Mesenchymal stem cell (in vitro differentiated cells and primary cell): Measurements from ENCODE around the gene TTC9B.

Source experiments
- DNase-seq: peaks from one replicate; pipeline ENCODE4 v3.0.0-alpha.2; 2013
- H2AFZ ChIP-seq: one replicate; pipeline ENCODE4 v1.6.1; 2013; ENCODE audit warnings: low read depth, mild to moderate bottlenecking, control low read depth, inconsistent platforms, low read length, moderate library complexity
- H2AK5ac ChIP-seq: 2 replicates; pipeline ENCODE4 v1.6.1; 2013; ENCODE audit warnings: low read length, moderate library complexity, mild to moderate bottlenecking, inconsistent platforms; ENCODE audit not compliant: severe bottlenecking
- H2BK120ac ChIP-seq: one replicate; pipeline ENCODE4 v1.6.1; 2013; ENCODE audit warnings: low read depth, mild to moderate bottlenecking, inconsistent platforms, low read length, moderate library complexity
- H2BK12ac ChIP-seq, 2 experiments: one replicate each; pipeline ENCODE4 v1.6.1; 2013; ENCODE audit warnings: inconsistent platforms in 2 of 2, low read length in 2 of 2, mild to moderate bottlenecking in 2 of 2, moderate library complexity in 2 of 2, control low read depth in 1 of 2
- H2BK15ac ChIP-seq: one replicate; pipeline ENCODE4 v1.6.1; 2013; ENCODE audit warnings: mild to moderate bottlenecking, low read depth, inconsistent platforms; ENCODE audit not compliant: poor library complexity, severe bottlenecking
- H2BK5ac ChIP-seq: 2 replicates; pipeline ENCODE4 v1.6.1; 2013; ENCODE audit warnings: low read depth, mild to moderate bottlenecking, low read length, control low read depth, inconsistent platforms; ENCODE audit not compliant: poor library complexity, severe bottlenecking
- H3K14ac ChIP-seq, 2 experiments: one replicate each; pipeline ENCODE4 v1.6.1; 2013; ENCODE audit warnings: inconsistent platforms in 2 of 2, low read length in 2 of 2, control low read depth in 1 of 2, mild to moderate bottlenecking in 1 of 2, moderate library complexity in 1 of 2
- H3K18ac ChIP-seq, 2 experiments: one replicate each; pipeline ENCODE4 v1.6.1; 2013; ENCODE audit warnings: inconsistent platforms in 2 of 2, low read length in 2 of 2, control low read depth in 1 of 2, low read depth in 1 of 2, mild to moderate bottlenecking in 1 of 2
- H3K23ac ChIP-seq, 2 experiments: one replicate each; pipeline ENCODE4 v1.6.1; 2013; ENCODE audit warnings: inconsistent platforms in 2 of 2, low read length in 2 of 2, mild to moderate bottlenecking in 2 of 2, moderate library complexity in 2 of 2, control low read depth in 1 of 2
- H3K27ac ChIP-seq: 2 replicates; pipeline ENCODE4 v1.5.1; 2013; ENCODE audit warnings: mild to moderate bottlenecking, moderate library complexity, low read length, control low read depth, inconsistent platforms; ENCODE audit not compliant: poor library complexity, severe bottlenecking
- H3K27me3 ChIP-seq, 2 experiments: 2 replicates each; pipeline versions ENCODE4 v1.6.1 to v1.7.0; 2013; ENCODE audit warnings: low read length in 2 of 2, mild to moderate bottlenecking in 2 of 2, moderate library complexity in 2 of 2, control low read depth in 1 of 2, inconsistent platforms in 1 of 2; ENCODE audit not compliant: control insufficient read depth in 1 of 2, insufficient read depth in 1 of 2
- H3K36me3 ChIP-seq, 2 experiments: 2 replicates each; pipeline versions ENCODE4 v1.6.1 to v1.7.0; 2013; ENCODE audit warnings: low read length in 2 of 2, control low read depth in 1 of 2, inconsistent platforms in 1 of 2, low read depth in 1 of 2, mild to moderate bottlenecking in 1 of 2; ENCODE audit not compliant: insufficient read depth in 2 of 2, control insufficient read depth in 1 of 2
- H3K4ac ChIP-seq, 2 experiments: one replicate each; pipeline ENCODE4 v1.6.1; 2013; ENCODE audit warnings: inconsistent platforms in 2 of 2, low read length in 2 of 2, mild to moderate bottlenecking in 2 of 2, moderate library complexity in 2 of 2, control low read depth in 1 of 2, low read depth in 1 of 2
- H3K4me1 ChIP-seq: 2 replicates; pipeline ENCODE4 v1.6.1; 2013; ENCODE audit warnings: low read depth, low read length, control low read depth; ENCODE audit not compliant: control insufficient read depth, insufficient read depth
- H3K4me2 ChIP-seq: 2 replicates; pipeline ENCODE4 v1.6.1; 2013; ENCODE audit warnings: low read length, mild to moderate bottlenecking, inconsistent platforms; ENCODE audit not compliant: poor library complexity, severe bottlenecking
- H3K4me3 ChIP-seq, 2 experiments: 2 replicates each; pipeline versions ENCODE4 v1.5.1 to v1.7.0; 2013; ENCODE audit warnings: low read length in 2 of 2, mild to moderate bottlenecking in 2 of 2, control low read depth in 1 of 2, low read depth in 1 of 2; ENCODE audit not compliant: insufficient read depth in 1 of 2
- H3K79me1 ChIP-seq: replicated peaks from 2 replicates; pipeline ENCODE4 v1.6.1; 2013; ENCODE audit warnings: mild to moderate bottlenecking, control low read depth, low read length, inconsistent platforms; ENCODE audit not compliant: poor library complexity, severe bottlenecking
- H3K9ac ChIP-seq: 2 replicates; pipeline ENCODE4 v1.7.0; 2013; ENCODE audit warnings: mild to moderate bottlenecking, low read length, moderate library complexity
- H3K9me3 ChIP-seq: 2 replicates; pipeline ENCODE4 v1.7.0; 2013; ENCODE audit warnings: mild to moderate bottlenecking, low read length; ENCODE audit not compliant: control insufficient read depth
- H4K8ac ChIP-seq: one replicate; pipeline ENCODE4 v1.6.1; 2013; ENCODE audit warnings: inconsistent platforms, mild to moderate bottlenecking, low read length, moderate library complexity
- H4K91ac ChIP-seq: one replicate; pipeline ENCODE4 v1.6.1; 2013; ENCODE audit warnings: mild to moderate bottlenecking, low read length, inconsistent platforms
- WGBS: methylation state at CpG from one replicate; pipeline ENCODE4 v1.1.7; 2013; ENCODE audit warnings: mixed read lengths; 5-methylcytosine and 5-hydroxymethylcytosine counted together

Gene TTC9B

DNA sequence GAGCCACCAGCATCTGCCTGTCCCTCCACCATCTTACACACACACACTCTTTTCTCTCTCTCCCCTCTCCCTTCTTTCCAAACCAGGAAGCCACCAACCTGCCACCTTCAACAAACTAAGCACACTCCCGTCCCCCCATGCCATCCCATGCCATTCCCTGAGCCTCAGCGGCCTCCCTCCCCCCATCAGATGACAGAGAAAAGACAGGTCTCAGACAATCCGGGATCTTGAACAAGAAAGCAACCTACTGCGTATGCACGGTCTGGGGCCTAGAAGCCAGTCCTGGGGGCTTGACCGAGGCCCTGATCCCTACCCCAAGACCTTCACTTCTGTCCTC, 47.5 kb upstream of the TTC9B start:
- H2BK12ac ChIP-seq: no peak overlapping the region

DNA sequence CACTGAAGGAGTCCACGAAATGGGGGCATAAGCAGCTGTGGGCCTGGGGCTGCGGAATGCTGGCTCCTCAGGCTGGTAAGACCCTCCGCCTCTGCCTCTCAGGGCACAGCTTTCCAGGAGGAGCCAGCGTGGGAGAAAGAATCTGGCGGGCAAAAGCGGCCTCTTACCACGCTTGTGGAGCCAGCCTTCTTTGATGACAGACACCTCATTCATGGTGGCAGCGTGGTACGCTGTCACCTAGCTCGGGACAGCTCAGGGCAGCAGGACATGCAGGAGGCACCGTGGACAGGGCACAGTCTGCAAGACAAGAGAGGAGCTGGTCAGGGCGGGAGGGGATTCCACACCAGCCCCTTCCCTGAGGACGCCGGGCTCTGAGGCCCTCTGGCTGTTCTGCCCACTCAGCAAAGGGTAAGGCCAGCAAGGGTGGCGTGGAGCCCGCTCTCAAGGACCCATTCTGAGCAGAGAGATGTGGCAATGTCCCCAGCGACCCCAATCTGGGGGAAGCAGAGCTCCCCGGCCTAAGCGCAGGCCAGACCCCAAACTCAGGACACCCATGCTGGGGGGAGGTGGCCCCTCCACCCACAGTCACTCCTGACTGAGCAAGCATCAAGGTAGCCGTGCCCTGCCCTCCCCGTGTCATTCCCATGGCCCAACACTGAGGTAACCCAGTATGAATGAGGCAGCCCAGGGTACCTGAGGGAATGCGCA, 47.0 kb upstream of the TTC9B start:
- H2AK5ac ChIP-seq: no peak overlapping the region
- H3K27ac ChIP-seq: no peak overlapping the region
- H4K91ac ChIP-seq: no peak overlapping the region
- no peak overlapping the region for H4K8ac ChIP-seq
- no peak overlapping the region for H2BK15ac ChIP-seq
- H3K18ac ChIP-seq: no peak overlapping the region
- H3K23ac ChIP-seq: no peak overlapping the region
- no peak overlapping the region for H2BK5ac ChIP-seq
- no peak overlapping the region for H3K9ac ChIP-seq
- no peak overlapping the region for H2AFZ ChIP-seq
- WGBS: 97% methylated on average over 22 of the region's 22 CpGs
- peaks cover 63% of the 10 kb centered on the region for H3K79me1 ChIP-seq
- H3K36me3 ChIP-seq: peaks cover 54 to 66% of the 10 kb centered on the region in 2 experiments
- no peak overlapping the region for H2BK120ac ChIP-seq
- peaks cover 10% of the 10 kb centered on the region for H3K4me1 ChIP-seq
- H3K4me2 ChIP-seq: no peak overlapping the region
- no peaks in the 10 kb centered on the region for H3K27me3 ChIP-seq
- H2BK12ac ChIP-seq: no peak overlapping the region
- no peak overlapping the region for H3K14ac ChIP-seq
- no peaks in the 10 kb centered on the region for H3K9me3 ChIP-seq
- no peak overlapping the region for H3K4me3 ChIP-seq
- no peak overlapping the region for H3K4ac ChIP-seq
- no peak for DNase-seq

More for the DNA sequence above, 47.5 kb upstream of the TTC9B start:
- Histone ChIP-seq H3K14ac (no peak overlapping the region), H4K91ac (no peak overlapping the region), H3K4me3 (no peak overlapping the region), H3K4me1 (peaks cover 10% of the 10 kb centered on the region), H2AFZ (no peak overlapping the region), H3K79me1 (peaks cover 65% of the 10 kb centered on the region), H3K23ac (no peak overlapping the region), H3K27ac (no peak overlapping the region), H3K4me2 (no peak overlapping the region), H4K8ac (no peak overlapping the region), H2AK5ac (no peak overlapping the region), H3K36me3 (peaks cover 54 to 71% of the 10 kb centered on the region in 2 experiments), H2BK15ac (no peak overlapping the region), H3K9me3 (no peaks in the 10 kb centered on the region), H2BK5ac (no peak overlapping the region), H3K9ac (no peak overlapping the region), H3K27me3 (no peaks in the 10 kb centered on the region), H3K18ac (no peak overlapping the region), H2BK120ac (no peak overlapping the region), H3K4ac (no peak overlapping the region)
- 93% methylated on average over 6 of the region's 6 CpGs for WGBS
- DNase-seq: no peak

GRCh38 chr19:40264314-40265054, 46.3 kb upstream of the TTC9B start:
- Histone ChIP-seq H3K23ac (no peak overlapping the region), H4K8ac (no peak overlapping the region), H3K27me3 (no peaks in the 10 kb centered on the region), H2BK5ac (no peak overlapping the region), H3K4me3 (no peak overlapping the region), H2BK120ac (no peak overlapping the region), H2AFZ (no peak overlapping the region), H2AK5ac (no peak overlapping the region), H3K9ac (no peak overlapping the region), H4K91ac (no peak overlapping the region), H2BK12ac (no peak overlapping the region), H3K9me3 (no peaks in the 10 kb centered on the region), H3K27ac (no peak overlapping the region), H3K4ac (no peak overlapping the region), H2BK15ac (no peak overlapping the region), H3K36me3 (peaks cover 47 to 60% of the 10 kb centered on the region in 2 experiments), H3K79me1 (peaks cover 60% of the 10 kb centered on the region), H3K4me2 (no peak overlapping the region), H3K14ac (no peak overlapping the region), H3K18ac (no peak overlapping the region), H3K4me1 (peaks cover 10% of the 10 kb centered on the region)
- no peak for DNase-seq
- WGBS: 89% methylated on average over 19 of the region's 19 CpGs

- Histone ChIP-seq H3K4me3 (no peak overlapping the region), H3K23ac (no peak overlapping the region), H2BK120ac (no peak overlapping the region), H2BK12ac (no peak overlapping the region), H3K18ac (no peak overlapping the region), H3K27ac (no peak overlapping the region), H3K4me1 (peaks cover 10% of the 10 kb centered on the region), H2BK15ac (no peak overlapping the region), H4K8ac (no peak overlapping the region), H2AFZ (no peak overlapping the region), H3K14ac (no peak overlapping the region), H3K9ac (no peak overlapping the region), H3K9me3 (no peaks in the 10 kb centered on the region), H3K4me2 (no peak overlapping the region), H3K4ac (no peak overlapping the region), H3K79me1 (peaks cover 60% of the 10 kb centered on the region), H2AK5ac (no peak overlapping the region), H4K91ac (no peak overlapping the region), H3K27me3 (no peaks in the 10 kb centered on the region), H3K36me3 (peaks cover 46 to 60% of the 10 kb centered on the region in 2 experiments), H2BK5ac (no peak overlapping the region)
- no peak for DNase-seq
- 95% methylated on average over 24 of the region's 24 CpGs for WGBS
These were observed 45.5 kb upstream of the TTC9B start for GRCh38 chr19:40263440-40264313.
